Measurements from ENCODE around the gene SIAE. TPM values are rescaled to one million over a fixed set of nuclear protein-coding genes. Genes with fewer than 3 reads are reported as not detected.

The SIAE gene
- total RNA-seq, 1 donor from 2014 or later = 3.9 TPM

Small RNAs within 50 kb of the gene (small RNA-seq; reads per million reads assigned to genes)
- gene RNA5SP352 (ENCODE audit: low replicate concordance) = not detected

Other genes with a start within 250 kb of the SIAE start
- gene OR8B4, start 248.9 kb downstream of the SIAE start, total RNA-seq = not detected
- not detected for gene OR8B8, start 228.0 kb downstream of the SIAE start, total RNA-seq
- gene OR8B12, start 130.1 kb downstream of the SIAE start, total RNA-seq = not detected
- not detected for gene OR8A1, start 103.7 kb downstream of the SIAE start, total RNA-seq
- gene PANX3, start 62.3 kb downstream of the SIAE start, total RNA-seq = not detected
- 13.6 TPM for gene TBRG1, start 50.9 kb downstream of the SIAE start, total RNA-seq
- gene SPA17, start 165 bp upstream of the SIAE start, total RNA-seq = 2.9 TPM
- gene NRGN, start 66.2 kb upstream of the SIAE start, total RNA-seq = 0.39 TPM
- 0.20 TPM for gene VSIG2, start 78.5 kb upstream of the SIAE start, total RNA-seq
- 9.2 TPM for gene ESAM, start 88.6 kb upstream of the SIAE start, total RNA-seq
- 15.2 TPM for gene MSANTD2, start 126.7 kb upstream of the SIAE start, total RNA-seq
- gene ROBO3, start 191.7 kb upstream of the SIAE start, total RNA-seq = 8.8 TPM
- 9.7 TPM for gene ROBO4, start 224.1 kb upstream of the SIAE start, total RNA-seq
- not detected for gene HEPN1, start 245.5 kb upstream of the SIAE start, total RNA-seq

All from skin of body (tissue), 2 donors.